GM19467 (cell line): ENCODE results near the gene OR52I1.

Experiments
- ATAC-seq: cut with Tn5 transposase; IDR thresholded peaks from one replicate; pipeline ENCODE4 v1.9.1; 2021; ENCODE audit warnings: mild to moderate bottlenecking, moderate library complexity; ENCODE audit not compliant: unreplicated experiment

Gene OR52I1

DNA sequence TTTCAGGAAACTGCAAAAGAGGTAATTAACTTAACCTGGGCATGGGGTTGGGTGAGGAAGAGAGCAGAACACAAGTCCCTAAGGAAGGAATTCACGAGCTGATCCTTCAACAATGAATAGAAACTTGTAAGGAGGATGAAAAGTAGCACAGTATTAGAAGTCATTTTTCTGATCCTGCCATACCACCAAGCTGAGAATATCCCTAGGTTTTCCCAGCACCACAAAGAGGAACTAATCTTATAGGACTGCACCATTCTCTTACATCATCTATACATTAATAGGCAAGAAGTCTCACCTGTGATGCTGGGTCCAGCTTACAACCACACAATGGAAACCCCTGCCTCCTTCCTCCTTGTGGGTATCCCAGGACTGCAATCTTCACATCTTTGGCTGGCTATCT is at the start of gene OR52I1:
Gene OR52I1, plus strand, starts transcription at position 301 of the 400 bp plus-strand sequence. Its CDS starts 0 bp downstream, at position 301.
- no peak for ATAC-seq

DNA sequence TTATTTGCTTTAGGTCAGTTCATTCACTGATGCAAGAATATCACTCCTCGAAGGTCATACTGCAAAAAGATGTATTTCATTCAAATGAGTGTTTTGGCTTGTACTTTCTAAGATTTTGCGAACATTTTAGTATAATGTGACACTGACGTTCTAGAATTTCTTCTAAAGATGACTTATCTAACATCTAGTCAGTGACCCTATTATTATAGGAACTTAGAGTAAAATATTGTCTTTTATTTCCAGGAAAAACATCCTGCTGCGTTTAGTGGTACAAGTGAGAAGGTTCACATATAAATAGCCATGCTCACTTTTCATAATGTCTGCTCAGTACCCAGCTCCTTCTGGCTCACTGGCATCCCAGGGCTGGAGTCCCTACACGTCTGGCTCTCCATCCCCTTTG is 48.9 kb upstream of the OR52I1 start, which contains the start of gene OR52M1:
Gene OR52M1, plus strand, starts transcription at position 301 of the 400 bp plus-strand sequence. Its CDS starts 0 bp downstream, at position 301.
- no peak for ATAC-seq

- ATAC-seq: no peak
Observed at GRCh38 chr11:4546878-4547277, 47.0 kb upstream of the OR52I1 start.

- ATAC-seq: no peak
Observed at GRCh38 chr11:4547416-4547815, 46.4 kb upstream of the OR52I1 start.

DNA sequence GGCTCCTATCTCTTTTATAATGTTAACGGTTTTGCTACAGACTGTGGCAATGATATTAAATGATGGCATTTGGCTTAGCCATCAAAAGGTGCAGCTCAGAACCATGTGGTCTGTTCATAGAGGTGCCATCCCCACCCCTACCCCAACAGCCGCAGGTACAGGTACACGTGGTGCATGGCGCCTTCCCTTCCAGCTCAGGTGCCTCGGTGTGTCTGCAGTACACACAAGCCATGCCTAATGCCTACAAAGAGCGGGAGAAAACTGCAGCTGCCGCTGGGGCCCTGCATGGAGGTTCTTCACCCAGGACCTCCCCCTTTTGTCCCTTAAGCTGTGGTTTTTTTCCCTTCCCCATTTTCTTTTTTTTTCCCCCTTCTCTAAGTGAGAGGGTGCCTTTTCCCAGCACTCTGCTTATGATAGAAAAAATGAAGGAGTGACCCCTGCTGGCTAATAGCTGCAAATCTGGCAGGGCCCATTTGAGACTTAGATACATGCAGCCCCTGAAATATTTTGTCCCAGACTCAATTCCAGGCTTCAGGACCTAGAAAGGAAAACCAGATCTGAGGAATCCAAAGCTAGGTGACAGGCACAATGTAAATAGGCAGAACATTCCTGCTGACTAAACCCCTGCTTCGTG is 42.4 kb upstream of the OR52I1 start:
- ATAC-seq: no peak

GRCh38 chr11:4559527-4560440 is 34.1 kb upstream of the OR52I1 start:
- ATAC-seq: no peak

- ATAC-seq: no peak
Observed at GRCh38 chr11:4560467-4560866, 33.4 kb upstream of the OR52I1 start.

DNA sequence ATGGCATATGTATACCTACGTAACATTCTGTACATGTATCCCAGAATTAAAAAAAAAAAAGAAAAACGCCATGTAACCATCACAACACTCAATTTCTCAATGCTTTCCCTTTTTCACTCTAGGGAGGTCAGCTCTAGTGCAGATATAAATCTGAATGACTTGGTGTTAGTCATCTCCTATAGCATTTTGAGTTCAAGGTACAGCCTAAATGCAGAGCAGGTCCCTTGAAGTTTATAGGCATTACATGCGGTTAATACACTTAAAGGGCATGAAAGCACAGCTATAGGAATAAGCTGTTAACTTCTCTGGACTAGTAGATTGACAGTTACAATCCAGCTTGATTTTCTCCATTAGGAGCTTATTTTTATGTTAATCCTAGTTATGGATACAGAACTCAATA is 28.5 kb upstream of the OR52I1 start:
- no peak for ATAC-seq

DNA sequence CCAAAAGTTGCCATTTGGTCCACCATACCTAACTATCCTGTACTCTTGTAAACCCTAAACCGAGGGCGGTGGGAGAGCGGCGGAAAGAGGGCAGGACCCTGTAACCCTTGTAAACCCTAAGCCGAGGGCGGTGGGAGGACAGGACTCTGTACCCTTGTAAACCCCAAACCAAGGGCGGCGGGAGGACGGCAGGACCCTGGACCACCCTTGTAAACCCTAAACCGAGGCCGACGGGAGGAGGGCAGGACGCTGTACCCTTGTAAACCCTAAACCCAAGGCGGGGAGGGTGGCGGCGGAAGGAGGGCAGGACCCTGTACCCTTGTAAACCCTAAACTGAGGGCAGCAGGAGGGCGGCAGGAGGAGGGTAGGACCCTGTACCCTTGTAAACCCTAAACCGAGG is 24.8 kb upstream of the OR52I1 start:
- ATAC-seq: no peak

DNA sequence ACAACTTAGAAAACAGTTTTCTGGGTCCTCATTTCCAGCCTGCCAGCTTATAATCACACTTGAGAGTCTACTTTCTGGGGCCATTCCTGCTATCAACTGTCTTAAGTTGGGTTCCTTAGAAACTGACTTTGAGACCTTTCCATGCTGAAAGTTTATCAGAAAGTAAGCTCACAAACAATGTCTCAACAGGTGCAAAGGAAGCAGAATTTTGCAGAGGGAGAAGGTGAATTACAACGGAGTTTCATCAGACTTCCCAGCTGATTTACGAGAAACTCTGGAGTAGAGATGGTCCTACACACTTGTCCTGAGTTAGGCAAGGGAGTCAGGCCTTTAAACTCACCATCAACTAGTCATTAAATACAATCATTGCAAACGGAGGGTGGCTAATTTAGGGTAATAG is 17.0 kb upstream of the OR52I1 start:
- ATAC-seq: no peak

- ATAC-seq: no peak
Observed at GRCh38 chr11:4577761-4578160, 16.1 kb upstream of the OR52I1 start.

- no peak for ATAC-seq
Observed at GRCh38 chr11:4578624-4579023, 15.2 kb upstream of the OR52I1 start.

DNA sequence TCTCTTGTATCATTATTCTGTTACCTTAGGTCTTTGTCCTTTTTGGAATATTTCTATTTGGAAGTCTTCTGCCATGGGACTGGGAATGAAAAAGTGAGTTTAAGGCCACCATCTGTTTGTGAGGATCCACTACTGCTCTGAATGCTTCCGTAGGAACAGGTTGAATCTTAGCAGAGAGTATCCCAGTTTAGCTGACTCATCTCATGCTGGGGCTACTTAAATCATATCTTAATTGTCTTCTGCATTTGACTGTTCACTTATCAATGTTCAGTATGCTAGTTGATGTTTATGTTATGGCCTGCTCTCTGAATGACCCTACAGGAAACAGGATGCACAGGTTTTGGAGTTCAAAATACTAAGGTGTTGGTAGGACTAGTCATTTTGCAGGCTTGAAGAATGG is 13.7 kb upstream of the OR52I1 start:
- ATAC-seq: no peak

GRCh38 chr11:4581443-4581842 is 12.4 kb upstream of the OR52I1 start, which contains the start of gene OR52I2:
OR52I2 (plus strand) TSS chr11:4581743.
- ATAC-seq: no peak

DNA sequence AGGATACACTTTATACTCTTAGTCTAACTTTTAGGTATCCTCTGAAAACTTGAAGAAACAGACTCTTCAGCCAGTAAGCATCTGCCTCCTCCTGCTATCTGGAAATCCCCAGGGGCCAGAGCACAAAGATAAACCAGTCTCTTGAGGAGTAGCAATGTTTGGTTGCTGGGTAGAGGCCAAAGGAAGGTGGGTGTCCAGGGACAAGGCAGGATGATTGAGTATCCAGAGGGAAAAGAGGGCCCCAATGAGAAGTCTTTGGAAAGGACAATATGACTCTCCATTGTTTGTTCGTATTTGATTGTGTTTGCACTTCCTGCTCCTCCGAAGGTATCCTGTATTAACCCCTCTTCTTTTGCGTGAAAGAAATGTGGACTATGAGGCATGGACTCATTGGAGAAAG is 4.8 kb upstream of the OR52I1 start:
- ATAC-seq: no peak

- ATAC-seq: no peak
Observed at GRCh38 chr11:4605057-4605456, 11.2 kb downstream of the OR52I1 start.

GRCh38 chr11:4606231-4607015 is 12.6 kb downstream of the OR52I1 start:
- ATAC-seq: no peak

- no peak for ATAC-seq
Observed at GRCh38 chr11:4607096-4607495, 13.3 kb downstream of the OR52I1 start.

DNA sequence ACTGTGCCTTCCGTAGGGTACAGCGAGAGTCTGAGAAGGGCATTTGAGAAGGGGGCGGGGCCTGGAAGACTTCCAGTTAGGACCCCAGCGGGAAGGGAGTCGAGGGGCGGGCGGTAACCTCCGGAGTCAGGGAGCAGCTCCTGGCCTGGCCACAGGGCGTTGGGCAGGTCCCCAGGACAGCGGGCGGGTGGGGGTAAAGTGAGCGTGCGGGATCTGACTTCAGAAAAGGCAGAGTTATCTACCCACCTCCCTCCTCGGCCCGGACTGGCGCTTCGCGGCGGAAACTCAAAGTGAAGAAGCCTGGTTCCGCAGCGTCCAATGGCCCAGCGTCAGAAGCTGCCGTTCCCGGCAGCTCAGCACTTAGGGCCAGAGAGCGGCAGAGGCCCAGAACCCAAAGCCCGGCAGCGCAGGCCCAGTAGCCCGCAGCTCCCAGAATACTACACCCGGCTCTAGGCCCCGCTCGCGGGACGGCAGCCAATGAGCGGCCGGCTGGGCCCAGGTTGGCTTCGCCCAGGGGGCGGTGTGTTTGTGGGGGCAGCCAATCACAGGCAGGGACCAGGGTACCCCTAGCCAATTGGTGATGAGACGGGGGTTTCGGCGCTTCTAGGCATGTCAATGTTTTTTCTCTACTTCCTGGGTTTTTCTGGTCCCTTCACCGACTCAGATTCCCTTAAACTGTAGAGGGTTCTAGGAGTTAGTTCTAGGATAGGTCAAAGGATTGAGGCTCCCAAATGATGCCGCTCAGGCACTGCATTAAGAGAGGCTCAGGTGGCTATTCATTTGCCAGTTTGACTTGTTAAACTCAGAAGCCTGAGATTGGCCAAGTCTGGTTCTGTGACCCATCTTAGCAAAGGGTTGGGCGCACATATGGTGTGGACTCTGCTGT is 14.2 kb downstream of the OR52I1 start, which contains the start of gene TRIM68:
Gene TRIM68, minus strand, starts transcription at position 451 of the 886 bp plus-strand sequence. CDS start 2,727 bp downstream, outside the sequence.
- peak; percentile 100 for ATAC-seq
